ENCODE measurements around the gene IFI30.
"Not testable (repeated sequence)": the region's sequence is repeated elsewhere in the genome, so short reads cannot be mapped to it uniquely, and the experiment has no call there.

IFI30 gene

GRCh38 chr19:18153556-18154134, 20.0 kb upstream of the IFI30 start:
- H3K4me1 ChIP-seq (ENCODE audit: control insufficient read depth in 1 of 2, insufficient read depth in 2 of 2, low read length in 2 of 2) = peaks cover 19 to 46% of the 10 kb centered on the region in 2 donors
- peak overlapping the region; percentile 64 to 88 for H3K4me3 ChIP-seq (ENCODE audit: low read depth in 1 of 2, low read length in 2 of 2)
- H3K9me3 ChIP-seq (ENCODE audit: control insufficient read depth in 1 of 2, low read length in 2 of 2) = no peaks in the 10 kb centered on the region
- no peaks in the 10 kb centered on the region for H3K27me3 ChIP-seq (ENCODE audit: low read depth, low read length)
- peak overlapping the region; percentile 67 for H3K27ac ChIP-seq (ENCODE audit: low read length)
- H3K36me3 ChIP-seq (ENCODE audit: control insufficient read depth in 1 of 2, insufficient read depth in 2 of 2, low read length in 2 of 2) = peaks cover 0 to 10% of the 10 kb centered on the region in 2 donors

- Histone ChIP-seq H3K27ac (ENCODE audit: low read length) (no peak overlapping the region), H3K27me3 (ENCODE audit: low read depth, low read length) (no peaks in the 10 kb centered on the region), H3K36me3 (ENCODE audit: control insufficient read depth in 1 of 2, insufficient read depth in 2 of 2, low read length in 2 of 2) (peaks cover 0 to 10% of the 10 kb centered on the region in 2 donors), H3K9me3 (ENCODE audit: control insufficient read depth in 1 of 2, low read length in 2 of 2) (no peaks in the 10 kb centered on the region), H3K4me1 (ENCODE audit: control insufficient read depth in 1 of 2, insufficient read depth in 2 of 2, low read length in 2 of 2) (peaks cover 19 to 51% of the 10 kb centered on the region in 2 donors), H3K4me3 (ENCODE audit: low read depth in 1 of 2, low read length in 2 of 2) (no peak overlapping the region)
Measured at GRCh38 chr19:18155095-18156087, 18.2 kb upstream of the IFI30 start.

- peaks cover 19 to 57% of the 10 kb centered on the region in 2 donors for H3K4me1 ChIP-seq (ENCODE audit: control insufficient read depth in 1 of 2, insufficient read depth in 2 of 2, low read length in 2 of 2)
- peak overlapping the region; percentile 51 for H3K27ac ChIP-seq (ENCODE audit: low read length)
- peaks cover 0 to 10% of the 10 kb centered on the region in 2 donors for H3K36me3 ChIP-seq (ENCODE audit: control insufficient read depth in 1 of 2, insufficient read depth in 2 of 2, low read length in 2 of 2)
Measured at GRCh38 chr19:18156268-18156667, 17.3 kb upstream of the IFI30 start.

GRCh38 chr19:18156841-18157464, 16.7 kb upstream of the IFI30 start:
- Histone ChIP-seq H3K4me3 (ENCODE audit: low read depth in 1 of 2, low read length in 2 of 2) (peak overlapping the region in 1 of 2 donors; percentile 14), H3K36me3 (ENCODE audit: control insufficient read depth in 1 of 2, insufficient read depth in 2 of 2, low read length in 2 of 2) (peaks cover 0 to 11% of the 10 kb centered on the region in 2 donors), H3K27me3 (ENCODE audit: low read depth, low read length) (no peaks in the 10 kb centered on the region), H3K4me1 (ENCODE audit: control insufficient read depth in 1 of 2, insufficient read depth in 2 of 2, low read length in 2 of 2) (peaks cover 22 to 59% of the 10 kb centered on the region in 2 donors), H3K9me3 (ENCODE audit: control insufficient read depth in 1 of 2, low read length in 2 of 2) (no peaks in the 10 kb centered on the region), H3K27ac (ENCODE audit: low read length) (peak overlapping the region; percentile 51)

More at GRCh38 chr19:18156268-18156667, 17.3 kb upstream of the IFI30 start:
- no peaks in the 10 kb centered on the region for H3K9me3 ChIP-seq (ENCODE audit: control insufficient read depth in 1 of 2, low read length in 2 of 2)
- H3K4me3 ChIP-seq (ENCODE audit: low read depth in 1 of 2, low read length in 2 of 2) = no peak overlapping the region
- no peaks in the 10 kb centered on the region for H3K27me3 ChIP-seq (ENCODE audit: low read depth, low read length)

GRCh38 chr19:18157465-18158063, 16.0 kb upstream of the IFI30 start:
- H3K27ac ChIP-seq (ENCODE audit: low read length) = peak overlapping the region; percentile 39
- peaks cover 0 to 12% of the 10 kb centered on the region in 2 donors for H3K36me3 ChIP-seq (ENCODE audit: control insufficient read depth in 1 of 2, insufficient read depth in 2 of 2, low read length in 2 of 2)
- peaks cover 22 to 60% of the 10 kb centered on the region in 2 donors for H3K4me1 ChIP-seq (ENCODE audit: control insufficient read depth in 1 of 2, insufficient read depth in 2 of 2, low read length in 2 of 2)
- H3K4me3 ChIP-seq (ENCODE audit: low read depth in 1 of 2, low read length in 2 of 2) = peak overlapping the region in 1 of 2 donors; percentile 14
- H3K9me3 ChIP-seq (ENCODE audit: control insufficient read depth in 1 of 2, low read length in 2 of 2) = no peaks in the 10 kb centered on the region
- H3K27me3 ChIP-seq (ENCODE audit: low read depth, low read length) = no peaks in the 10 kb centered on the region

- Histone ChIP-seq H3K36me3 (ENCODE audit: control insufficient read depth in 1 of 2, insufficient read depth in 2 of 2, low read length in 2 of 2) (peaks cover 8 to 18% of the 10 kb centered on the region in 2 donors), H3K27ac (ENCODE audit: low read length) (no peak overlapping the region), H3K4me1 (ENCODE audit: control insufficient read depth in 1 of 2, insufficient read depth in 2 of 2, low read length in 2 of 2) (peaks cover 22 to 60% of the 10 kb centered on the region in 2 donors), H3K4me3 (ENCODE audit: low read depth in 1 of 2, low read length in 2 of 2) (no peak overlapping the region), H3K9me3 (ENCODE audit: control insufficient read depth in 1 of 2, low read length in 2 of 2) (no peaks in the 10 kb centered on the region), H3K27me3 (ENCODE audit: low read depth, low read length) (no peaks in the 10 kb centered on the region)
Measured at GRCh38 chr19:18158467-18158866, 15.1 kb upstream of the IFI30 start.

GRCh38 chr19:18159059-18159616, 14.5 kb upstream of the IFI30 start:
- not testable (repeated sequence) for H3K27me3 ChIP-seq (ENCODE audit: low read depth, low read length); H3K9me3 ChIP-seq (ENCODE audit: control insufficient read depth in 1 of 2, low read length in 2 of 2); H3K27ac ChIP-seq (ENCODE audit: low read length); H3K4me3 ChIP-seq (ENCODE audit: low read depth in 1 of 2, low read length in 2 of 2)
- peaks cover 19 to 55% of the 10 kb centered on the region in 2 donors for H3K4me1 ChIP-seq (ENCODE audit: control insufficient read depth in 1 of 2, insufficient read depth in 2 of 2, low read length in 2 of 2)
- H3K36me3 ChIP-seq (ENCODE audit: control insufficient read depth in 1 of 2, insufficient read depth in 2 of 2, low read length in 2 of 2) = peaks cover 8 to 20% of the 10 kb centered on the region in 2 donors

GRCh38 chr19:18159810-18160209, 13.8 kb upstream of the IFI30 start:
- peaks cover 15 to 50% of the 10 kb centered on the region in 2 donors for H3K4me1 ChIP-seq (ENCODE audit: control insufficient read depth in 1 of 2, insufficient read depth in 2 of 2, low read length in 2 of 2)

GRCh38 chr19:18160493-18160970, 13.1 kb upstream of the IFI30 start:
- Histone ChIP-seq H3K36me3 (ENCODE audit: control insufficient read depth in 1 of 2, insufficient read depth in 2 of 2, low read length in 2 of 2) (peaks cover 9 to 23% of the 10 kb centered on the region in 2 donors), H3K27ac (ENCODE audit: low read length) (no peak overlapping the region), H3K27me3 (ENCODE audit: low read depth, low read length) (no peaks in the 10 kb centered on the region), H3K4me3 (ENCODE audit: low read depth in 1 of 2, low read length in 2 of 2) (peak overlapping the region in 1 of 2 donors; percentile 20), H3K9me3 (ENCODE audit: control insufficient read depth in 1 of 2, low read length in 2 of 2) (no peaks in the 10 kb centered on the region), H3K4me1 (ENCODE audit: control insufficient read depth in 1 of 2, insufficient read depth in 2 of 2, low read length in 2 of 2) (peaks cover 15 to 44% of the 10 kb centered on the region in 2 donors)

More at GRCh38 chr19:18159810-18160209, 13.8 kb upstream of the IFI30 start:
- Histone ChIP-seq H3K36me3 (ENCODE audit: control insufficient read depth in 1 of 2, insufficient read depth in 2 of 2, low read length in 2 of 2) (peaks cover 8 to 21% of the 10 kb centered on the region in 2 donors), H3K27ac (ENCODE audit: low read length) (no peak overlapping the region), H3K4me3 (ENCODE audit: low read depth in 1 of 2, low read length in 2 of 2) (no peak overlapping the region), H3K9me3 (ENCODE audit: control insufficient read depth in 1 of 2, low read length in 2 of 2) (no peaks in the 10 kb centered on the region), H3K27me3 (ENCODE audit: low read depth, low read length) (no peaks in the 10 kb centered on the region)

GRCh38 chr19:18160971-18161635, 12.5 kb upstream of the IFI30 start:
- Histone ChIP-seq H3K36me3 (ENCODE audit: control insufficient read depth in 1 of 2, insufficient read depth in 2 of 2, low read length in 2 of 2) (peaks cover 15 to 23% of the 10 kb centered on the region in 2 donors), H3K4me1 (ENCODE audit: control insufficient read depth in 1 of 2, insufficient read depth in 2 of 2, low read length in 2 of 2) (peaks cover 15 to 38% of the 10 kb centered on the region in 2 donors), H3K9me3 (ENCODE audit: control insufficient read depth in 1 of 2, low read length in 2 of 2) (no peaks in the 10 kb centered on the region), H3K27ac (ENCODE audit: low read length) (no peak overlapping the region), H3K27me3 (ENCODE audit: low read depth, low read length) (no peaks in the 10 kb centered on the region), H3K4me3 (ENCODE audit: low read depth in 1 of 2, low read length in 2 of 2) (peak overlapping the region in 1 of 2 donors; percentile 20)
